Liver (tissue), 9 donors: ENCODE results near the gene CFAP300. TPM values are rescaled to one million over a fixed set of nuclear protein-coding genes. Genes with fewer than 3 reads are reported as not detected.

Experiments used
- DNase-seq: peaks from one replicate; pipeline ENCODE4 v3.0.0-alpha.2; 2017; ENCODE audit warnings: low spot score
- H3K27ac ChIP-seq, 2 donors: one replicate each; pipeline ENCODE4 v1.7.0; 2013; ENCODE audit warnings: inconsistent platforms in 2 of 2, low read length in 2 of 2, control low read depth in 1 of 2, low read depth in 1 of 2, mild to moderate bottlenecking in 1 of 2
- H3K27me3 ChIP-seq, 4 donors: one replicate each; pipeline versions ENCODE4 v1.6.1 to v1.7.0; 2013; ENCODE audit warnings: low read length in 3 of 4, inconsistent platforms in 1 of 4, mild to moderate bottlenecking in 1 of 4, moderate library complexity in 1 of 4; ENCODE audit not compliant: control insufficient read depth in 4 of 4, insufficient read depth in 4 of 4
- H3K36me3 ChIP-seq, 4 donors: one replicate each; pipeline versions ENCODE4 v1.6.1 to v1.7.0; 2013; ENCODE audit warnings: low read length in 3 of 4, mild to moderate bottlenecking in 3 of 4, low read depth in 1 of 4, moderate library complexity in 1 of 4; ENCODE audit not compliant: control insufficient read depth in 4 of 4, insufficient read depth in 3 of 4
- H3K4me1 ChIP-seq, 4 donors: one replicate each; pipeline versions ENCODE4 v1.6.1 to v1.7.0; 2013; ENCODE audit warnings: low read length in 3 of 4, mild to moderate bottlenecking in 3 of 4, moderate library complexity in 1 of 4; ENCODE audit not compliant: control insufficient read depth in 4 of 4, insufficient read depth in 4 of 4
- H3K4me3 ChIP-seq, 3 donors: one replicate each; pipeline versions ENCODE4 v1.6.1 to v1.7.0; 2013; ENCODE audit warnings: low read length in 3 of 3, control low read depth in 1 of 3, low read depth in 1 of 3, mild to moderate bottlenecking in 1 of 3
- H3K9ac ChIP-seq, 2 donors: one replicate each; pipeline ENCODE4 v1.7.0; 2013; ENCODE audit warnings: low read length in 2 of 2, mild to moderate bottlenecking in 2 of 2, moderate library complexity in 2 of 2, control low read depth in 1 of 2, low read depth in 1 of 2
- H3K9me3 ChIP-seq, 4 donors: one replicate each; pipeline versions ENCODE4 v1.6.1 to v1.7.0; 2013; ENCODE audit warnings: low read length in 3 of 4; ENCODE audit not compliant: control insufficient read depth in 4 of 4
- ATF3 ChIP-seq: IDR thresholded peaks from 2 replicates; pipeline ENCODE4 v1.6.1; 2016; ENCODE audit warnings: antibody characterized with exemption
- FOXA1 ChIP-seq: IDR thresholded peaks from 2 replicates; pipeline ENCODE4 v1.6.1; 2016; ENCODE audit warnings: antibody characterized with exemption
- FOXA2 ChIP-seq: IDR thresholded peaks from 2 replicates; pipeline ENCODE4 v1.6.1; 2016; ENCODE audit warnings: antibody characterized with exemption
- GABPA ChIP-seq, 2 donors: IDR thresholded peaks in 1 of 2; conservative IDR thresholded peaks in 1 of 2; 2 replicates each; pipeline ENCODE4 v1.6.1; 2016; ENCODE audit warnings: antibody characterized with exemption in 2 of 2, mild to moderate bottlenecking in 1 of 2, moderate library complexity in 1 of 2
- HNF4A ChIP-seq, 2 donors: conservative IDR thresholded peaks; 2 replicates each; pipeline ENCODE4 v1.6.1; 2016; ENCODE audit warnings: antibody characterized with exemption in 2 of 2, mild to moderate bottlenecking in 2 of 2
- HNF4G ChIP-seq: IDR thresholded peaks from 2 replicates; pipeline ENCODE4 v1.6.1; 2016; ENCODE audit warnings: antibody characterized with exemption
- JUND ChIP-seq, 2 donors: IDR thresholded peaks; 2 replicates each; pipeline ENCODE4 v1.6.1; 2016; ENCODE audit warnings: antibody characterized with exemption in 2 of 2
- NR2F2 ChIP-seq: IDR thresholded peaks from 2 replicates; pipeline ENCODE4 v1.6.1; 2016; ENCODE audit warnings: antibody characterized with exemption
- RXRA ChIP-seq, 2 donors: IDR thresholded peaks; 2 replicates each; pipeline ENCODE4 v1.6.1; 2017 to 2018; ENCODE audit warnings: antibody characterized with exemption in 2 of 2, mild to moderate bottlenecking in 1 of 2
- SP1 ChIP-seq: IDR thresholded peaks from 2 replicates; pipeline ENCODE4 v1.6.1; 2018; ENCODE audit warnings: antibody characterized with exemption, mild to moderate bottlenecking
- TAF1 ChIP-seq: conservative IDR thresholded peaks from 2 replicates; pipeline ENCODE4 v1.6.1; 2016; ENCODE audit warnings: antibody characterized with exemption, mild to moderate bottlenecking
- YY1 ChIP-seq: IDR thresholded peaks from 2 replicates; pipeline ENCODE4 v1.6.1; 2016; ENCODE audit warnings: antibody characterized with exemption, mild to moderate bottlenecking
- ZBTB33 ChIP-seq: IDR thresholded peaks from 2 replicates; pipeline ENCODE4 v1.6.1; 2016; ENCODE audit warnings: antibody characterized with exemption
- WGBS: extraction: QIAGEN DNeasy Blood & Tissue Kit; methylation state at CpG from one replicate; pipeline ENCODE4 v1.1.7; 2013; 5-methylcytosine and 5-hydroxymethylcytosine counted together
- polyA plus RNA-seq, 2 donors: library from polyadenylated mRNA; stranded (reverse) in 1 of 2; unstranded in 1 of 2; fragments of 200-250 nt in 1 of 2; fragments of >200 nt in 1 of 2; fragmentation: Nextera tagmentation in 1 of 2; extraction: Ambion mirVana in 1 of 2; gene quantifications; one replicate each; pipeline versions ENCODE4 v1.2.1 to v1.2.3, GENCODE V29; 2013 to 2015
- total RNA-seq, 2 donors: library from RNA; depleted of rRNA; stranded (reverse); fragments of >200 nt; gene quantifications; one replicate each; pipeline ENCODE4 v1.2.3, GENCODE V29; 2014
- donor health status: healthy.
- donor health status: healthy.
- donor health status: healthy.
- donor health status: healthy.
- donor health status: healthy.

CFAP300 gene
- total RNA-seq: not detected
- under 1 TPM; 0.09 to 0.22 TPM for polyA plus RNA-seq

GRCh38 chr11:102047305-102047924, at the start of gene CFAP300:
CFAP300 (plus strand) TSS chr11:102047437; CDS start chr11:102047471, 34 bp downstream.
- Histone ChIP-seq H3K27me3 (peaks cover 0 to 5% (median 1%) of the 10 kb centered on the region in 4 donors), H3K9me3 (peaks cover 0 to 5% (median 0%) of the 10 kb centered on the region in 4 donors), H3K9ac (no peak within 1 kb of the TSS), H3K4me1 (peaks cover 0 to 7% (median 3%) of the 10 kb centered on the region in 4 donors), H3K36me3 (no peaks in the 10 kb centered on the region), H3K27ac (no peak within 1 kb of the TSS), H3K4me3 (peak within 1 kb of the TSS in 2 of 3 donors; percentile 35 to 43)
- 5% methylated on average over 45 of the region's 45 CpGs for WGBS
- DNase-seq: peak; percentile 35
- TF ChIP-seq ZBTB33: no peak
- TF ChIP-seq HNF4G: no peak
- TF ChIP-seq TAF1: no peak
- no peak for TF ChIP-seq JUND (IDR thresholded peaks at IDR 0.05)
- TF ChIP-seq GABPA (IDR thresholded peaks at IDR 0.05 in 1 of 2, conservative IDR thresholded peaks at IDR 0.05 in 1 of 2): no peak
- TF ChIP-seq HNF4A (conservative IDR thresholded peaks at IDR 0.05): no peak
- TF ChIP-seq NR2F2: no peak

GRCh38 chr11:102001657-102002338, 45.4 kb upstream of the CFAP300 start:
- peaks cover 0 to under 1% (median under 1%) of the 10 kb centered on the region in 4 donors for H3K4me1 ChIP-seq
- 96% methylated on average over 3 of the region's 3 CpGs for WGBS
- H3K27ac ChIP-seq: no peak overlapping the region
- H3K9me3 ChIP-seq: no peaks in the 10 kb centered on the region
- DNase-seq: no peak
- H3K9ac ChIP-seq: no peak overlapping the region
- no peaks in the 10 kb centered on the region for H3K36me3 ChIP-seq
- H3K4me3 ChIP-seq: no peak overlapping the region
- TF ChIP-seq HNF4A (conservative IDR thresholded peaks at IDR 0.05): no peak
- no peaks in the 10 kb centered on the region for H3K27me3 ChIP-seq

GRCh38 chr11:102004220-102004619, 43.0 kb upstream of the CFAP300 start:
- no peak for DNase-seq
- H3K27ac ChIP-seq: no peak overlapping the region
- no peaks in the 10 kb centered on the region for H3K36me3 ChIP-seq
- peaks cover 0 to 10% (median 8%) of the 10 kb centered on the region in 4 donors for H3K4me1 ChIP-seq
- no peaks in the 10 kb centered on the region for H3K9me3 ChIP-seq
- no peaks in the 10 kb centered on the region for H3K27me3 ChIP-seq
- TF ChIP-seq RXRA (IDR thresholded peaks at IDR 0.05) (no peak), NR2F2 (no peak), FOXA1 (no peak), HNF4A (conservative IDR thresholded peaks at IDR 0.05) (no peak), ATF3 (no peak)
- no peak overlapping the region for H3K9ac ChIP-seq
- no peak overlapping the region for H3K4me3 ChIP-seq

- no peak overlapping the region for H3K27ac ChIP-seq
- H3K4me1 ChIP-seq: peaks cover 0 to 10% (median 8%) of the 10 kb centered on the region in 4 donors
- TF ChIP-seq HNF4G: no peak
- TF ChIP-seq GABPA (IDR thresholded peaks at IDR 0.05 in 1 of 2, conservative IDR thresholded peaks at IDR 0.05 in 1 of 2): no peak
- no peak for TF ChIP-seq FOXA1
- no peak for TF ChIP-seq TAF1
- TF ChIP-seq NR2F2: no peak
- TF ChIP-seq SP1: no peak
- no peak for TF ChIP-seq YY1
- no peak for TF ChIP-seq FOXA2
- no peak for TF ChIP-seq ZBTB33
- no peak for TF ChIP-seq JUND (IDR thresholded peaks at IDR 0.05)
- H3K9ac ChIP-seq: no peak overlapping the region
- DNase-seq: no peak
- WGBS: 84% methylated on average over 4 of the region's 4 CpGs
- H3K4me3 ChIP-seq: no peak overlapping the region
- H3K9me3 ChIP-seq: no peaks in the 10 kb centered on the region
- H3K36me3 ChIP-seq: no peaks in the 10 kb centered on the region
- H3K27me3 ChIP-seq: no peaks in the 10 kb centered on the region
These were observed 41.9 kb upstream of the CFAP300 start for GRCh38 chr11:102005306-102005705.
